Trophoblast cell (in vitro differentiated cells and primary cell): ENCODE measurements around the gene CCDC190.
A peak's percentile ranks its signal among the peaks of the same experiment; 100 is the strongest.

Experiments used
- DNase-seq, 2 donors: peaks; one replicate each; pipeline ENCODE4 v3.0.0-alpha.2; 2016
- H2AFZ ChIP-seq: 2 replicates; pipeline ENCODE4 v1.6.1; 2013; ENCODE audit warnings: low read length, moderate library complexity, mild to moderate bottlenecking; ENCODE audit not compliant: insufficient read depth, poor library complexity
- H2AK5ac ChIP-seq: 2 replicates; pipeline ENCODE4 v1.6.1; 2013; ENCODE audit warnings: mild to moderate bottlenecking, low read length
- H2BK120ac ChIP-seq: 2 replicates; pipeline ENCODE4 v1.6.1; 2013; ENCODE audit warnings: low read length, mild to moderate bottlenecking, moderate library complexity; ENCODE audit not compliant: insufficient read depth, poor library complexity
- H2BK12ac ChIP-seq: 2 replicates; pipeline ENCODE4 v1.6.1; 2013; ENCODE audit warnings: mild to moderate bottlenecking, low read length, moderate library complexity
- H2BK5ac ChIP-seq: 2 replicates; pipeline ENCODE4 v1.6.1; 2013; ENCODE audit warnings: low read length, low read depth, moderate library complexity, mild to moderate bottlenecking; ENCODE audit not compliant: poor library complexity
- H3K14ac ChIP-seq: 2 replicates; pipeline ENCODE4 v1.6.1; 2013; ENCODE audit warnings: mild to moderate bottlenecking, low read length
- H3K18ac ChIP-seq: 2 replicates; pipeline ENCODE4 v1.6.1; 2013; ENCODE audit warnings: mild to moderate bottlenecking, low read length
- H3K23ac ChIP-seq: 2 replicates; pipeline ENCODE4 v1.6.1; 2013; ENCODE audit warnings: low read length
- H3K27ac ChIP-seq: 2 replicates; pipeline ENCODE4 v1.5.1; 2013; ENCODE audit warnings: low read depth, mild to moderate bottlenecking, inconsistent platforms, low read length, moderate library complexity
- H3K27me3 ChIP-seq: 2 replicates; pipeline ENCODE4 v1.6.1; 2013; ENCODE audit warnings: inconsistent platforms, mild to moderate bottlenecking, low read length, moderate library complexity; ENCODE audit not compliant: insufficient read depth
- H3K36me3 ChIP-seq, 2 experiments: 1 replicate in 1 of 2; 2 replicates in 1 of 2; pipeline ENCODE4 v1.6.1; 2013; ENCODE audit warnings: low read length in 2 of 2, mild to moderate bottlenecking in 2 of 2, moderate library complexity in 1 of 2; ENCODE audit not compliant: insufficient read depth in 2 of 2, control insufficient read depth in 1 of 2
- H3K4ac ChIP-seq: 2 replicates; pipeline ENCODE4 v1.6.1; 2013; ENCODE audit warnings: low read depth, mild to moderate bottlenecking, low read length, moderate library complexity
- H3K4me1 ChIP-seq, 2 experiments: 1 replicate in 1 of 2; 2 replicates in 1 of 2; pipeline ENCODE4 v1.6.1; 2013; ENCODE audit warnings: low read length in 2 of 2, mild to moderate bottlenecking in 2 of 2, moderate library complexity in 1 of 2; ENCODE audit not compliant: insufficient read depth in 2 of 2, control insufficient read depth in 1 of 2
- H3K4me2 ChIP-seq: 2 replicates; pipeline ENCODE4 v1.6.1; 2013; ENCODE audit warnings: inconsistent platforms, mild to moderate bottlenecking, low read length, moderate library complexity
- H3K4me3 ChIP-seq: 2 replicates; pipeline ENCODE4 v1.5.1; 2013; ENCODE audit warnings: mild to moderate bottlenecking, low read depth, low read length, inconsistent platforms
- H3K79me1 ChIP-seq: one replicate; pipeline ENCODE4 v1.6.1; 2013; ENCODE audit warnings: low read length
- H3K79me2 ChIP-seq: 2 replicates; pipeline ENCODE4 v1.6.1; 2013; ENCODE audit warnings: low read length, mild to moderate bottlenecking; ENCODE audit not compliant: control insufficient read depth, insufficient read depth, poor library complexity
- H3K9ac ChIP-seq: 2 replicates; pipeline ENCODE4 v1.6.1; 2013; ENCODE audit warnings: mild to moderate bottlenecking, low read length
- H3K9me3 ChIP-seq: 2 replicates; pipeline ENCODE4 v1.6.1; 2013; ENCODE audit warnings: low read depth, mild to moderate bottlenecking, control low read depth, inconsistent platforms, low read length; ENCODE audit not compliant: insufficient read depth
- H4K12ac ChIP-seq: 2 replicates; pipeline ENCODE4 v1.6.1; 2013; ENCODE audit warnings: low read depth, mild to moderate bottlenecking, low read length, moderate library complexity
- H4K8ac ChIP-seq: 2 replicates; pipeline ENCODE4 v1.6.1; 2013; ENCODE audit warnings: low read depth, mild to moderate bottlenecking, low read length, moderate library complexity
- H4K91ac ChIP-seq: one replicate; pipeline ENCODE4 v1.6.1; 2013; ENCODE audit warnings: low read depth, mild to moderate bottlenecking, low read length, moderate library complexity
- WGBS: extraction: QIAGEN DNeasy Blood & Tissue Kit; methylation state at CpG from one replicate; pipeline ENCODE4 v1.1.7; 2013; ENCODE audit warnings: missing lambda C conversion rate; ENCODE audit not compliant: insufficient read length, insufficient coverage; ENCODE audit errors: extremely low coverage; 5-methylcytosine and 5-hydroxymethylcytosine counted together

Gene CCDC190

DNA sequence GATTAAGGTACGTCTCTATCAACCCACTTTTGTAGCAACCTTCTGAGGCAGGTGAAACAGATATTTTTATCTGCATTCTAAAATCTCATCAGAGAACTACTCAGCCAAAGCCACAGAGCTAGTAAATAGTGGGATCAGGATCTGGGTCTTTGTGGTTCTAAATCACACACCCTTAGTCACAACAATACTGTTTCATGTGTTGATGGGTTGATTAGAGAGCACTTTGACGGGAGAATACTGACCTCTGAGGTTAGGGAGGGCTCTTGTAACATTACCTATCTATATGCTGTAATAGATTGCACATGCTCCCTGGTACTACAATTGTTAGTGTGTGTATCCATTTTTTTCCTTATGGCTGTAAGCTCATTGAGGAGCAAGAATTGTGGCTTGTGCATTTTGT lies 45.5 kb upstream of the CCDC190 start:
- no peak overlapping the region for H3K4ac ChIP-seq
- WGBS: no CpG with 5 or more reads among the region's 2 CpGs
- H3K4me1 ChIP-seq: peaks cover 0 to 3% of the 10 kb centered on the region in 2 experiments
- no peak overlapping the region for H3K14ac ChIP-seq
- H4K91ac ChIP-seq: no peak overlapping the region
- H4K12ac ChIP-seq: no peak overlapping the region
- H3K23ac ChIP-seq: no peak overlapping the region
- no peak overlapping the region for H3K4me3 ChIP-seq
- no peak overlapping the region for H2AK5ac ChIP-seq
- no peaks in the 10 kb centered on the region for H3K79me2 ChIP-seq
- no peak overlapping the region for H3K4me2 ChIP-seq
- H3K36me3 ChIP-seq: no peaks in the 10 kb centered on the region
- H2BK12ac ChIP-seq: no peak overlapping the region
- H2AFZ ChIP-seq: no peak overlapping the region
- no peak overlapping the region for H4K8ac ChIP-seq
- peaks cover under 1% of the 10 kb centered on the region for H3K9me3 ChIP-seq
- no peaks in the 10 kb centered on the region for H3K27me3 ChIP-seq
- H3K79me1 ChIP-seq: peaks cover 1% of the 10 kb centered on the region
- no peak overlapping the region for H3K9ac ChIP-seq
- no peak for DNase-seq
- H2BK120ac ChIP-seq: no peak overlapping the region
- H2BK5ac ChIP-seq: no peak overlapping the region
- no peak overlapping the region for H3K27ac ChIP-seq
- H3K18ac ChIP-seq: no peak overlapping the region

DNA sequence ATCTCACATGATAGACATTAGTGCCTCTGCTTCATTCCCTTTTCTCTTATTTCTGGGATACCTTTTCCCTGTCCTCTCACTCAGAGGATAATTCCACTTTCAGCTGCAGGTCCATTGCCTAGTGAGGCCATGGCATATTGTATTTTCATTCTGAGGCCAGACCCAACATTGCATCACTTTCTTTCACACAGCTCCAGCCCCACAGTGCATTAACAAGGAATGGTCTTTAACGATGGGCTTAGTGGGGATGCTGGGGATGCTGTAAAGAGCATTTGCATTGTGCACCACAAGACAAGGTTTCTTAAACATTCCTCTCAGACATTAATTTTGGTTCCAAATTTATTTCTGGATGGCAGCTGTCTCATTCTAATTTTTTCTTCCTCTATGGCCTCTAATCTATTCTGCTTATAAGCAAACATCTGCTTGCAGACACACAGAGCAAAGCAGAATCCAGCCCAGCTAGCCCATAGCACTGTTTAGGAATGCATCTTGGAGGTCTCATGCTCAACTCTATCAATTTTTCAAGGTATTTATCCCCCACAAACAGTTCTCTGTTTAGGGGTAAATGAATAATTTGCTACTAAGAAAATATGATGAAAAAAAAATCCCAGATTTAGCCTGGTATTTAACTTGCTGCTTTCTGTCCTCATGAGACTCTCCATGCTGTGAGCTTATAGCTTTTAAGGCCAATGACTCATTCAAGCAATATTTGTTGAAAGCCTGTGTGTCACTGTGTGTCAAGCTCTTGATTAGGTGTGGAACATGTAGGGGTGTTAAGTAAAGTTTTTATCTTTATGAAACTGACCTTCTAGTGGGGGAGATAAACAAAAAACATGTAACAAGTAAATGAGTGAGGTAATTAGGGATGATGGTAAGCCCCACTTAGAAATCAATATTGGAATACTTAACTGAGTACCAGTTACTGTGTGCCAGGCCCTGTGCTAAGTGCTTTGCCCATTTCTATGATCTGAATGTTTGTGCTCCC lies 44.5 kb upstream of the CCDC190 start:
- Histone ChIP-seq H3K4ac (no peak overlapping the region), H3K14ac (no peak overlapping the region), H2BK120ac (no peak overlapping the region), H3K4me1 (peaks cover 0 to 3% of the 10 kb centered on the region in 2 experiments), H3K9ac (no peak overlapping the region), H2BK12ac (no peak overlapping the region), H2AK5ac (no peak overlapping the region), H4K91ac (peak overlapping the region; percentile 42), H3K36me3 (no peaks in the 10 kb centered on the region), H4K12ac (no peak overlapping the region), H3K4me2 (no peak overlapping the region), H3K79me1 (peaks cover 1% of the 10 kb centered on the region), H3K23ac (no peak overlapping the region), H3K18ac (no peak overlapping the region), H3K79me2 (no peaks in the 10 kb centered on the region), H4K8ac (no peak overlapping the region), H2AFZ (no peak overlapping the region), H3K4me3 (no peak overlapping the region), H3K27ac (no peak overlapping the region), H3K27me3 (no peaks in the 10 kb centered on the region), H3K9me3 (no peaks in the 10 kb centered on the region), H2BK5ac (no peak overlapping the region)
- peak in 1 of 2 donors; percentile 13 for DNase-seq
- WGBS: no CpG with 5 or more reads among the region's 1 CpG

DNA sequence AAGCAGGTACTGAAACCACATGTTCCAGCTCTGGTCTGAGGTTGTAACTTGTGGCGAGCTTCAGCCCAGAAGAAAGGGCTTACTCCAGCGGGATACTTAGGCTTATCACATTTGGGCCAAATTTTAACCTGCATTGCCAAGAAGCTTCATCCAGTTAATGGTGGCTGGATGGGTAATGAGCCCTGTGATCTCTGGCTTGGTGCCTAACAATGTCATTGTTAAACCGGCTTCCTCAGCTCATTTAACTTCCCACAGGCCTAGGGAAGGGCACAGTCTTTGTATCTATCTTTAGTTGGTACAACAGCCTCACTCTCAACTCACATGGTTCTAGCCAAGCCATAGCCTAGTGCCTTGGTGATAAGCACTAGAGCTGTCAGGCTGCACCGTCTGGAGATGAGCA lies 43.6 kb upstream of the CCDC190 start:
- Histone ChIP-seq H3K79me1 (peaks cover 1% of the 10 kb centered on the region), H4K8ac (no peak overlapping the region), H2BK120ac (no peak overlapping the region), H3K9ac (no peak overlapping the region), H2BK12ac (peak overlapping the region; percentile 45), H4K12ac (no peak overlapping the region), H3K4me1 (peaks cover 0 to 3% of the 10 kb centered on the region in 2 experiments), H4K91ac (peak overlapping the region; percentile 42), H3K18ac (no peak overlapping the region), H3K4me2 (no peak overlapping the region), H2AFZ (no peak overlapping the region), H3K27ac (no peak overlapping the region), H3K36me3 (no peaks in the 10 kb centered on the region), H3K9me3 (no peaks in the 10 kb centered on the region), H3K14ac (no peak overlapping the region), H3K27me3 (no peaks in the 10 kb centered on the region), H3K79me2 (no peaks in the 10 kb centered on the region), H3K4me3 (no peak overlapping the region), H2BK5ac (no peak overlapping the region), H2AK5ac (no peak overlapping the region), H3K23ac (no peak overlapping the region), H3K4ac (no peak overlapping the region)
- no CpG with 5 or more reads among the region's 4 CpGs for WGBS
- DNase-seq: no peak

- no CpG with 5 or more reads among the region's 3 CpGs for WGBS
- Histone ChIP-seq H3K9ac (no peak overlapping the region), H3K27ac (no peak overlapping the region)
These were observed 43.0 kb upstream of the CCDC190 start for GRCh38 chr1:162904023-162904422.

More at GRCh38 chr1:162904023-162904422, 43.0 kb upstream of the CCDC190 start:
- H3K4me2 ChIP-seq: no peak overlapping the region
- H3K23ac ChIP-seq: no peak overlapping the region
- no peak overlapping the region for H2AFZ ChIP-seq
- no peaks in the 10 kb centered on the region for H3K36me3 ChIP-seq
- H3K4ac ChIP-seq: no peak overlapping the region
- no peak for DNase-seq
- H2BK120ac ChIP-seq: no peak overlapping the region
- H3K18ac ChIP-seq: no peak overlapping the region
- H3K79me1 ChIP-seq: peaks cover 1% of the 10 kb centered on the region
- H3K79me2 ChIP-seq: no peaks in the 10 kb centered on the region
- no peak overlapping the region for H2BK5ac ChIP-seq
- H4K12ac ChIP-seq: no peak overlapping the region
- no peaks in the 10 kb centered on the region for H3K9me3 ChIP-seq
- no peaks in the 10 kb centered on the region for H3K27me3 ChIP-seq
- H4K8ac ChIP-seq: no peak overlapping the region
- no peak overlapping the region for H4K91ac ChIP-seq
- peaks cover 0 to 3% of the 10 kb centered on the region in 2 experiments for H3K4me1 ChIP-seq
- no peak overlapping the region for H3K4me3 ChIP-seq
- H2BK12ac ChIP-seq: no peak overlapping the region
- no peak overlapping the region for H3K14ac ChIP-seq
- H2AK5ac ChIP-seq: no peak overlapping the region
